ENCODE measurements around the gene TCEAL6.
"Not testable (repeated sequence)": the region's sequence is repeated elsewhere in the genome, so short reads cannot be mapped to it uniquely, and the experiment has no call there.

TCEAL6 gene

DNA sequence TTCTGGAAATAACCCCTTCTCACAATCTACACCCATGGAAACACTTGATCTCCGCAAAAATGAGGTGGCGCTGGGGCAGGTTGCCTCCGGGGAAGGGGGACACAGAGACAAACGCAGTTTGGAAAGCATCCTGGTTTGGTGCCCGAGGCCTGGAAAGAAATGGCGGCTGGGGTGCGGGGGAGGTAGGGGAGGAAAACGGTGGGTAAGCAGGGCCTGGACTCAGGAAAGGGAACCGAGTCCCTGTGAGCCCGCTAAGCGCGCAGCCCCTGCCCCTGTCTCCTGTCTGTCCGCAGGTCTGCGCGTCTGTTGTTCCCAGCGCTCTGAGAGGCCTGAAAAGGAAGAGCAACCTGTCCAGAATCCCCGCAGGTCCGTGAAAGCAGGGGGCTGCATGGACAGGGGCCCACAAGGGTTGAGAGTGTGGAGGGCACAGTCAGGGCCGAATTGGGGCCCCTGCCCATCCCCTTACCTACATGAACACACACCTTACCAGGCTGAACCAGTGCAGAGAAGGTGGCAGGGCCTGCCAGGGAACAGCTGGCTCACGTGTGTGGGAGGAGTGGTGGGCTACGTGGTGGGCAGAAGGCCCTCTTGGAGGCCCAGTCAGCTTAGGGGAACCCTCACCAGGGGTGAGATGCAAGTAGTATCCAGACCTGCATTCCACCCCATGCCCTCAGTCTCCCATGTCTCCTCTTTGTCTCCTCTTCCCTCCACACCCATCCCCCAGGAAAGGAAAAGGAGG lies 16.0 kb downstream of the TCEAL6 start:
- H3K4me3 ChIP-seq (ENCODE audit: low read length in 2 of 2); H3K9ac ChIP-seq (ENCODE audit: low read depth in 1 of 2, low read length in 2 of 2): not testable (repeated sequence)

DNA sequence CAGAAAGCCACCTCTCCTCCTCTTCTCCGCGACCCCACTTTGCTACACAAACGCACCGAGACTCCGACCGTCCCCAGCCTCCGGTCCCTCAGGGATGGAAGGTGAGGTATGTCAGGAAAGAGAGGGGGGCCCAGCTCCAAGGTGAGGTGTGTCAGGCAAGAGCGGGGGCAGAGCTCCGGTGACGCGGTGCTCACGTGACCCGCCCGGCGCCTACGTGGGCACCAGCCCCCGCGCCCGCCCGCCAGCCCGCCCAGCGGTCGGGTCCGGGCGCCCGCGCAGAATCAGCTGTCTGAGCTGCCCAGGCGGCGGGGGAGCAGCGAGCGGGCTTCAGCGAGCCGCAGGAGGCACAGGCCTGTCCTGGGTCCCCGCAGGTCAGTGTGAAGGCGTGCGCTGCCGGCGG lies 16.8 kb downstream of the TCEAL6 start, which contains the start of gene TCEAL2:
TSS of gene TCEAL2 (plus strand) at position 244 of the 400 bp plus-strand sequence. CDS start 1,152 bp downstream, outside the sequence.
- not testable (repeated sequence) for H3K9ac ChIP-seq (ENCODE audit: low read depth in 1 of 2, low read length in 2 of 2); H3K9me3 ChIP-seq (ENCODE audit: control insufficient read depth in 2 of 2, low read length in 2 of 2); H3K27me3 ChIP-seq (ENCODE audit: control insufficient read depth in 2 of 2, insufficient read depth in 2 of 2, low read length in 2 of 2); H3K4me1 ChIP-seq (ENCODE audit: control insufficient read depth in 2 of 2, insufficient read depth in 2 of 2, low read length in 2 of 2); H3K36me3 ChIP-seq (ENCODE audit: control insufficient read depth in 2 of 2, insufficient read depth in 2 of 2, low read length in 2 of 2); H3K27ac ChIP-seq (ENCODE audit: low read depth in 2 of 2, low read length in 2 of 2); H3K4me3 ChIP-seq (ENCODE audit: low read length in 2 of 2)

More for the DNA sequence above, 16.0 kb downstream of the TCEAL6 start:
- not testable (repeated sequence) for H3K27ac ChIP-seq (ENCODE audit: low read depth in 2 of 2, low read length in 2 of 2); H3K4me1 ChIP-seq (ENCODE audit: control insufficient read depth in 2 of 2, insufficient read depth in 2 of 2, low read length in 2 of 2); H3K36me3 ChIP-seq (ENCODE audit: control insufficient read depth in 2 of 2, insufficient read depth in 2 of 2, low read length in 2 of 2); H3K9me3 ChIP-seq (ENCODE audit: control insufficient read depth in 2 of 2, low read length in 2 of 2); H3K27me3 ChIP-seq (ENCODE audit: control insufficient read depth in 2 of 2, insufficient read depth in 2 of 2, low read length in 2 of 2)

DNA sequence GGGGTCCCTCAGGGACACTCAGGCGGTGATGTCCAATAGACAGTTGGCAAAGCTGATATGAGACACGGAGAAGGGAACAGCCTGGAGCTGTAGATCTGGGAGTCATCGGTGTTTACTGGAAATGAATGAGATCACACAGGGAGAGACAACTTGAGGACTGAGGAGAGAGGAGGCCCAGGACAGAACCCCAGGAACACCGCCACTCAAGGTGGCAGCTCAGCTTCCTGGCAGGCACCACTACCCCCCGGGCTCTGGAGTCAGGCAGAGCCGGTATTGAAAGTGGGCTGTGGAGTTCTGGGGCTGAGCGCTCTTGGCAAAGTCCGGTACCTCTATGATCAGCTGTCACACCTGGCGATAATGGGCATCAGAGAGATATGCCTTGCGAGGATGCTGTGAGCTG lies 17.3 kb downstream of the TCEAL6 start:
- not testable (repeated sequence) for H3K27ac ChIP-seq (ENCODE audit: low read depth in 2 of 2, low read length in 2 of 2); H3K36me3 ChIP-seq (ENCODE audit: control insufficient read depth in 2 of 2, insufficient read depth in 2 of 2, low read length in 2 of 2); H3K4me3 ChIP-seq (ENCODE audit: low read length in 2 of 2); H3K9me3 ChIP-seq (ENCODE audit: control insufficient read depth in 2 of 2, low read length in 2 of 2); H3K4me1 ChIP-seq (ENCODE audit: control insufficient read depth in 2 of 2, insufficient read depth in 2 of 2, low read length in 2 of 2); H3K9ac ChIP-seq (ENCODE audit: low read depth in 1 of 2, low read length in 2 of 2); H3K27me3 ChIP-seq (ENCODE audit: control insufficient read depth in 2 of 2, insufficient read depth in 2 of 2, low read length in 2 of 2)

GRCh38 chrX:102115748-102116147 lies 26.5 kb downstream of the TCEAL6 start:
- Histone ChIP-seq H3K36me3 (ENCODE audit: control insufficient read depth in 2 of 2, insufficient read depth in 2 of 2, low read length in 2 of 2) (no peaks in the 10 kb centered on the region), H3K9me3 (ENCODE audit: control insufficient read depth in 2 of 2, low read length in 2 of 2) (no peaks in the 10 kb centered on the region), H3K4me1 (ENCODE audit: control insufficient read depth in 2 of 2, insufficient read depth in 2 of 2, low read length in 2 of 2) (no peaks in the 10 kb centered on the region), H3K4me3 (ENCODE audit: low read length in 2 of 2) (no peak overlapping the region), H3K27me3 (ENCODE audit: control insufficient read depth in 2 of 2, insufficient read depth in 2 of 2, low read length in 2 of 2) (no peaks in the 10 kb centered on the region), H3K27ac (ENCODE audit: low read depth in 2 of 2, low read length in 2 of 2) (no peak overlapping the region), H3K9ac (ENCODE audit: low read depth in 1 of 2, low read length in 2 of 2) (no peak overlapping the region)

- no peaks in the 10 kb centered on the region for H3K9me3 ChIP-seq (ENCODE audit: control insufficient read depth in 2 of 2, low read length in 2 of 2)
- no peaks in the 10 kb centered on the region for H3K27me3 ChIP-seq (ENCODE audit: control insufficient read depth in 2 of 2, insufficient read depth in 2 of 2, low read length in 2 of 2)
- H3K36me3 ChIP-seq (ENCODE audit: control insufficient read depth in 2 of 2, insufficient read depth in 2 of 2, low read length in 2 of 2) = no peaks in the 10 kb centered on the region
- no peaks in the 10 kb centered on the region for H3K4me1 ChIP-seq (ENCODE audit: control insufficient read depth in 2 of 2, insufficient read depth in 2 of 2, low read length in 2 of 2)
- H3K4me3 ChIP-seq (ENCODE audit: low read length in 2 of 2) = no peak overlapping the region
- H3K27ac ChIP-seq (ENCODE audit: low read depth in 2 of 2, low read length in 2 of 2) = no peak overlapping the region
- H3K9ac ChIP-seq (ENCODE audit: low read depth in 1 of 2, low read length in 2 of 2) = no peak overlapping the region
Measured at GRCh38 chrX:102113367-102113766, 28.9 kb downstream of the TCEAL6 start.
